ENCODE measurements around the gene TTBK2.

The TTBK2 gene

DNA sequence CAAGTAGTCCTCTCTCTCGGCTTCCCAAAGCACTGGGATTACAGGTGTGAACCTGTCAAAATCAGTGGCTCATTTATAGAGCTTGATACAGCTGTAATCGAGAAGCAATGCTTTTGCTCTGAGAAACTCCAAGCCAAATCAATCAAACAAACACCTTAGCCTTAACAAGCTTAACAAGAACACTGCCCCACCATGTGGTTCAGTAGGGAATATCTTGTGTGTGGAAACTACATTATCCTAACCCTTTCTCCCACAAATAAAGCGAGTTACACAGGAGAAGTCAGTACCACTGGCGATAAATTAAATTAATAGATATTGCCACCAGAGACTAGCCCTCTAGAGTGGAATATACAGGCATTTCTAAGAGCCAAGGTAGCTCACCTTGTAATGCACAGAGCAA, 197.5 kb downstream of the TTBK2 start:
- Histone ChIP-seq H3F3A (ENCODE audit: insufficient read depth, low read length) (no peaks in the 10 kb centered on the region), H3K27ac (ENCODE audit: low read depth, low read length, poor library complexity, severe bottlenecking) (no peak overlapping the region), H3K27me3 (ENCODE audit: insufficient read depth, low read length) (no peaks in the 10 kb centered on the region), H3K9ac (ENCODE audit: low read length) (no peak overlapping the region), H3K4me3 (ENCODE audit: low read depth, low read length, poor library complexity, severe bottlenecking) (no peak overlapping the region), H3K36me3 (ENCODE audit: insufficient read depth, low read length) (peaks cover 93% of the 10 kb centered on the region), H4K20me1 (ENCODE audit: insufficient read depth, low read length) (no peaks in the 10 kb centered on the region), H3K9me3 (ENCODE audit: low read length) (no peaks in the 10 kb centered on the region), H2AFZ (ENCODE audit: low read length) (no peak overlapping the region), H3K4me2 (ENCODE audit: low read length) (no peak overlapping the region), H3K4me1 (ENCODE audit: insufficient read depth, low read length, severe bottlenecking) (no peaks in the 10 kb centered on the region), H3K9me2 (ENCODE audit: low read depth, low read length) (no peaks in the 10 kb centered on the region), H3K79me2 (ENCODE audit: insufficient read depth, low read length) (no peaks in the 10 kb centered on the region)
- TF ChIP-seq, protein P1, sequence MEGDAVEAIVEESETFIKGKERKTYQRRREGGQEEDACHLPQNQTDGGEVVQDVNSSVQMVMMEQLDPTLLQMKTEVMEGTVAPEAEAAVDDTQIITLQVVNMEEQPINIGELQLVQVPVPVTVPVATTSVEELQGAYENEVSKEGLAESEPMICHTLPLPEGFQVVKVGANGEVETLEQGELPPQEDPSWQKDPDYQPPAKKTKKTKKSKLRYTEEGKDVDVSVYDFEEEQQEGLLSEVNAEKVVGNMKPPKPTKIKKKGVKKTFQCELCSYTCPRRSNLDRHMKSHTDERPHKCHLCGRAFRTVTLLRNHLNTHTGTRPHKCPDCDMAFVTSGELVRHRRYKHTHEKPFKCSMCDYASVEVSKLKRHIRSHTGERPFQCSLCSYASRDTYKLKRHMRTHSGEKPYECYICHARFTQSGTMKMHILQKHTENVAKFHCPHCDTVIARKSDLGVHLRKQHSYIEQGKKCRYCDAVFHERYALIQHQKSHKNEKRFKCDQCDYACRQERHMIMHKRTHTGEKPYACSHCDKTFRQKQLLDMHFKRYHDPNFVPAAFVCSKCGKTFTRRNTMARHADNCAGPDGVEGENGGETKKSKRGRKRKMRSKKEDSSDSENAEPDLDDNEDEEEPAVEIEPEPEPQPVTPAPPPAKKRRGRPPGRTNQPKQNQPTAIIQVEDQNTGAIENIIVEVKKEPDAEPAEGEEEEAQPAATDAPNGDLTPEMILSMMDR (IDR thresholded peaks at IDR 0.05; ENCODE audit: low read length), result peak; percentile 31; the same call in 1 of the 2 replicates
- no peak for TF ChIP-seq EZH2 (IDR thresholded peaks at IDR 0.05; ENCODE audit: borderline replicate concordance, low read length)

DNA sequence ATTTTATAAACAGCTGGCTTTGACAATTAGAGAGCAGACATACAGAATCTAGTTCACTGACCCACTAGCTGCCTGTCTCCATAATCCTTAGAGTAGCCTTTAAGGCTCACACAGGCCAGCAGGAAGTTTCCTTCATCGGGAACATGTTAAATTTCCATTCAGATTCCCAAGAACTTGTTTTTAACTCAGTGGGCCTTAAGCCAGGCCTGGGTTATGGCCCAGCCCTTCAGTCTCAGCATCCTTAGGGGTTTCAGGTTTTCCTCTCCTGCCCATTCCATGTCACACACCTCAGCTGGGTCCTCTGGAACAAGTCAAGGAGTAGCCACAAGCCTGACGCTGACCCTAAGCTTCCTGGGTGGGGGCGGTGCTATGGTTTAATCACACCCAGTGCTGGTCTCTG, 198.7 kb downstream of the TTBK2 start:
- H3K9ac ChIP-seq (ENCODE audit: low read length), result no peak overlapping the region
- no peaks in the 10 kb centered on the region for H3K9me3 ChIP-seq (ENCODE audit: low read length)
- TF ChIP-seq, protein P1 (IDR thresholded peaks at IDR 0.05; ENCODE audit: low read length), result no peak
- no peak for TF ChIP-seq EZH2 (IDR thresholded peaks at IDR 0.05; ENCODE audit: borderline replicate concordance, low read length)
- H3K27ac ChIP-seq (ENCODE audit: low read depth, low read length, poor library complexity, severe bottlenecking), result no peak overlapping the region
- H3K79me2 ChIP-seq (ENCODE audit: insufficient read depth, low read length), result no peaks in the 10 kb centered on the region
- no peaks in the 10 kb centered on the region for H3K27me3 ChIP-seq (ENCODE audit: insufficient read depth, low read length)
- H3K4me1 ChIP-seq (ENCODE audit: insufficient read depth, low read length, severe bottlenecking), result no peaks in the 10 kb centered on the region
- H3F3A ChIP-seq (ENCODE audit: insufficient read depth, low read length), result no peaks in the 10 kb centered on the region
- no peak overlapping the region for H2AFZ ChIP-seq (ENCODE audit: low read length)
- no peak overlapping the region for H3K4me3 ChIP-seq (ENCODE audit: low read depth, low read length, poor library complexity, severe bottlenecking)
- H3K4me2 ChIP-seq (ENCODE audit: low read length), result no peak overlapping the region
- H3K9me2 ChIP-seq (ENCODE audit: low read depth, low read length), result no peaks in the 10 kb centered on the region
- peaks cover 81% of the 10 kb centered on the region for H3K36me3 ChIP-seq (ENCODE audit: insufficient read depth, low read length)
- no peaks in the 10 kb centered on the region for H4K20me1 ChIP-seq (ENCODE audit: insufficient read depth, low read length)

DNA sequence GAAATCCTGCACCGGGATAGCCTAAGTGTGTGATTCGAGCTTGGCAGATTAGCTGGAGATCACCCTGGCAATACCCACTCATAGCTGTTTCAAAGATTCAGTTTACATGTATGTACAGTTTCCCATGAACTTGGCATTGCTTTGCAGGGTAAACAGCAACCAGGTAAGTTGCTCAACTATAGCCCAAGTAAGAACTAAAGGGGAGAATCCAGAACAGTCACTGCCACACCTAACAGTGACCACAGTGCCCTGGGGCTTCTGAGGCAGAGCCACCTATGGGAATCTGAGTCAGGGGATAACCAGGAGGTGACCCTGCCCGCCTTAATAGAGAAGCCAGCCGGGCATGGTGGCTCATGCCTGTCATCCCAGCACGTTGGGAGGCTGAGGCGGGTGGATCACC, 199.6 kb downstream of the TTBK2 start:
- no peaks in the 10 kb centered on the region for H3F3A ChIP-seq (ENCODE audit: insufficient read depth, low read length)
- H3K36me3 ChIP-seq (ENCODE audit: insufficient read depth, low read length), result peaks cover 72% of the 10 kb centered on the region
- no peaks in the 10 kb centered on the region for H3K9me2 ChIP-seq (ENCODE audit: low read depth, low read length)
- no peak overlapping the region for H3K27ac ChIP-seq (ENCODE audit: low read depth, low read length, poor library complexity, severe bottlenecking)
- H3K9me3 ChIP-seq (ENCODE audit: low read length), result no peaks in the 10 kb centered on the region
- no peaks in the 10 kb centered on the region for H3K4me1 ChIP-seq (ENCODE audit: insufficient read depth, low read length, severe bottlenecking)
- no peak overlapping the region for H2AFZ ChIP-seq (ENCODE audit: low read length)
- H3K4me3 ChIP-seq (ENCODE audit: low read depth, low read length, poor library complexity, severe bottlenecking), result no peak overlapping the region
- no peaks in the 10 kb centered on the region for H3K27me3 ChIP-seq (ENCODE audit: insufficient read depth, low read length)
- H3K9ac ChIP-seq (ENCODE audit: low read length), result no peak overlapping the region
- TF ChIP-seq EZH2 (IDR thresholded peaks at IDR 0.05; ENCODE audit: borderline replicate concordance, low read length), result no peak
- TF ChIP-seq, protein P1 (IDR thresholded peaks at IDR 0.05; ENCODE audit: low read length), result no peak
- H4K20me1 ChIP-seq (ENCODE audit: insufficient read depth, low read length), result no peaks in the 10 kb centered on the region
- no peaks in the 10 kb centered on the region for H3K79me2 ChIP-seq (ENCODE audit: insufficient read depth, low read length)
- H3K4me2 ChIP-seq (ENCODE audit: low read length), result no peak overlapping the region
